Gastrocnemius medialis (tissue), 4 donors: ENCODE results near the gene BCAT1. TPM values are rescaled to one million over a fixed set of nuclear protein-coding genes. Genes with fewer than 3 reads are reported as not detected.

ENCODE experiments used
- ATAC-seq, 2 donors: fragments of 150-250 bp; one replicate each; pipeline ENCODE4 v1.9.1; 2016
- DNase-seq, 2 donors: peaks; one replicate each; pipeline ENCODE4 v3.0.0-alpha.2; 2019
- H3K27ac ChIP-seq, 4 donors: fragments of 200-600 bp; sonication (generic); 1 replicate in 1 of 4; 2 replicates in 3 of 4; pipeline ENCODE4 v1.5.1; 2016 to 2018; ENCODE audit warnings: mild to moderate bottlenecking in 2 of 4, moderate library complexity in 1 of 4
- H3K27me3 ChIP-seq, 3 donors: fragments of 200-600 bp; sonication (generic) in 2 of 3; 1 replicate in 1 of 3; 2 replicates in 2 of 3; pipeline versions ENCODE4 v1.5.1 to v1.6.0; 2016 to 2019; ENCODE audit warnings: mild to moderate bottlenecking in 1 of 3, moderate library complexity in 1 of 3
- H3K36me3 ChIP-seq, 2 donors: fragments of 200-600 bp; sonication (generic) in 1 of 2; one replicate each; pipeline ENCODE4 v1.5.1; 2017 to 2018
- H3K4me1 ChIP-seq, 2 donors: fragments of 200-600 bp; sonication (generic) in 1 of 2; one replicate each; pipeline ENCODE4 v1.5.1; 2016 to 2017; ENCODE audit warnings: mild to moderate bottlenecking in 2 of 2
- H3K4me3 ChIP-seq, 4 donors: fragments of 200-600 bp; sonication (generic) in 3 of 4; 1 replicate in 1 of 4; 2 replicates in 3 of 4; pipeline ENCODE4 v1.5.1; 2016 to 2019; ENCODE audit warnings: mild to moderate bottlenecking in 2 of 4
- H3K9me3 ChIP-seq, 3 donors: fragments of 200-600 bp; sonication (generic) in 2 of 3; 1 replicate in 1 of 3; 2 replicates in 2 of 3; pipeline ENCODE4 v1.5.1; 2016 to 2019
- CTCF ChIP-seq, 5 experiments: fragments of 450-650 bp in 3 of 5; fragments of 200-600 bp in 2 of 5; sonication (generic) in 2 of 5; IDR thresholded peaks in 4 of 5; conservative IDR thresholded peaks in 1 of 5; 1 replicate in 4 of 5; 2 replicates in 1 of 5; pipeline ENCODE4 v1.5.1; 2016 to 2019; ENCODE audit warnings: antibody characterized with exemption in 5 of 5, mild to moderate bottlenecking in 3 of 5, moderate library complexity in 3 of 5
- POLR2A ChIP-seq, 2 donors: fragments of 450-650 bp; IDR thresholded peaks; one replicate each; pipeline ENCODE4 v1.6.1; 2017; ENCODE audit warnings: antibody characterized with exemption in 2 of 2, mild to moderate bottlenecking in 2 of 2, moderate library complexity in 2 of 2
- in situ Hi-C, 4 donors: fragments of 200-750 bp; cut with MboI; loops; one replicate each; pipeline versions ENCODE4 v1.15.0 to v1.8.0; 2017; ENCODE audit warnings: low sequenced_read_pairs in 4 of 4
- intact Hi-C: fragments of 100-400 bp; cut with DNase I; formaldehyde crosslinking; loops from one replicate; pipeline ENCODE4 v1.15.1; 2023; ENCODE audit warnings: low total_unique reads
- total RNA-seq, 4 donors: library from RNA; depleted of rRNA; stranded (reverse); fragments of >200 nt; gene quantifications; one replicate each; pipeline versions ENCODE4 v1.1.0 to v1.2.3, GENCODE V29; 2016

BCAT1 gene
- total RNA-seq, 4 donors from 2014 or later = 1.6 to 7.5 (median 3.9) TPM

GRCh38 chr12:24772813-24773212 lies 176.1 kb downstream of the BCAT1 start:
- H3K36me3 ChIP-seq = no peaks in the 10 kb centered on the region
- ATAC-seq (no peak), DNase-seq (no peak)
- H3K4me1 ChIP-seq = no peaks in the 10 kb centered on the region
- no peaks in the 10 kb centered on the region for H3K27me3 ChIP-seq
- in situ Hi-C loops = no loop called here
- no peaks in the 10 kb centered on the region for H3K9me3 ChIP-seq
- no peak overlapping the region for H3K4me3 ChIP-seq
- no peak overlapping the region for H3K27ac ChIP-seq
- no peak for TF ChIP-seq POLR2A (IDR thresholded peaks at IDR 0.05)
- no peak for TF ChIP-seq CTCF (IDR thresholded peaks at IDR 0.05 in 4 of 5, conservative IDR thresholded peaks at IDR 0.05 in 1 of 5)
- intact Hi-C loops = no loop called here

- H3K4me3 ChIP-seq = no peak overlapping the region
- H3K27ac ChIP-seq = no peak overlapping the region
- ATAC-seq (no peak), DNase-seq (no peak)
- no peaks in the 10 kb centered on the region for H3K27me3 ChIP-seq
- H3K9me3 ChIP-seq = no peaks in the 10 kb centered on the region
- intact Hi-C loops = no loop called here
- no peak for TF ChIP-seq POLR2A (IDR thresholded peaks at IDR 0.05)
- no peak for TF ChIP-seq CTCF (IDR thresholded peaks at IDR 0.05 in 4 of 5, conservative IDR thresholded peaks at IDR 0.05 in 1 of 5)
- H3K36me3 ChIP-seq = no peaks in the 10 kb centered on the region
- no peaks in the 10 kb centered on the region for H3K4me1 ChIP-seq
- in situ Hi-C loops = no loop called here
These were observed 178.1 kb downstream of the BCAT1 start for GRCh38 chr12:24770821-24771220.

- in situ Hi-C loops (no loop called here), intact Hi-C loops (no loop called here)
These were observed 178.6 kb downstream of the BCAT1 start for GRCh38 chr12:24770334-24770733.

GRCh38 chr12:24769682-24770081 lies 179.2 kb downstream of the BCAT1 start:
- no peak for DNase-seq
- in situ Hi-C loops = no loop called here
- Histone ChIP-seq H3K27me3 (no peaks in the 10 kb centered on the region), H3K27ac (no peak overlapping the region), H3K36me3 (no peaks in the 10 kb centered on the region), H3K4me3 (no peak overlapping the region), H3K9me3 (no peaks in the 10 kb centered on the region), H3K4me1 (no peaks in the 10 kb centered on the region)
- intact Hi-C loops = no loop called here
- TF ChIP-seq POLR2A (IDR thresholded peaks at IDR 0.05) = no peak
- TF ChIP-seq CTCF (IDR thresholded peaks at IDR 0.05 in 4 of 5, conservative IDR thresholded peaks at IDR 0.05 in 1 of 5) = no peak
- no peak for ATAC-seq

More at GRCh38 chr12:24770334-24770733, 178.6 kb downstream of the BCAT1 start:
- TF ChIP-seq POLR2A (IDR thresholded peaks at IDR 0.05) (no peak), CTCF (IDR thresholded peaks at IDR 0.05 in 4 of 5, conservative IDR thresholded peaks at IDR 0.05 in 1 of 5) (no peak)
- Histone ChIP-seq H3K4me1 (no peaks in the 10 kb centered on the region), H3K36me3 (no peaks in the 10 kb centered on the region), H3K27me3 (no peaks in the 10 kb centered on the region), H3K27ac (no peak overlapping the region), H3K4me3 (no peak overlapping the region), H3K9me3 (no peaks in the 10 kb centered on the region)
- no peak for ATAC-seq
- no peak for DNase-seq

DNA sequence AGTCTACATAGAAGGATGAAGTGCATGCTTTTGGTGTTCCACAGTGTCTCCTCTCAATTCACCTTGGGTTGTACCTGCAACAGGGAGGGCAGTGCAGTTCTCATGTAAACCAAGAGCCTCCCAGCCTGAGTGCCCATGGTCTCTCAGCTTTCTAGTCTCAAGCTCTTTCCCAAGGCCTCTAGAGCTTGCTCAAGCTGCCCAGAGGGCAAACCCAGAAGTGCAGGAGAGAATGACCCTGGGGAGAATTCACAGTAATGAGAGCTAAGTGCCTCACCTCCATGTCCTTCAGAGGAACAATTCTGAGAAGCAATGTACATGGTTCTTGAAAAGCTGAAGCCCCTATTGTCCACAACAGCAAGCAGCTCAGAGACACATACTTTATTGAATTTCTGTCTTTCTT lies 180.5 kb downstream of the BCAT1 start:
- TF ChIP-seq CTCF (IDR thresholded peaks at IDR 0.05 in 4 of 5, conservative IDR thresholded peaks at IDR 0.05 in 1 of 5) (no peak), POLR2A (IDR thresholded peaks at IDR 0.05) (no peak)
- ATAC-seq = no peak
- Histone ChIP-seq H3K27ac (no peak overlapping the region), H3K27me3 (no peaks in the 10 kb centered on the region), H3K4me3 (no peak overlapping the region), H3K9me3 (no peaks in the 10 kb centered on the region), H3K4me1 (no peaks in the 10 kb centered on the region), H3K36me3 (no peaks in the 10 kb centered on the region)
- DNase-seq = no peak
- intact Hi-C loops (no loop called here), in situ Hi-C loops (no loop called here)
